ENCODE measurements around the gene TOM1L2.
"Not testable (repeated sequence)": the region's sequence is repeated elsewhere in the genome, so short reads cannot be mapped to it uniquely, and the experiment has no call there.

Gene TOM1L2

DNA sequence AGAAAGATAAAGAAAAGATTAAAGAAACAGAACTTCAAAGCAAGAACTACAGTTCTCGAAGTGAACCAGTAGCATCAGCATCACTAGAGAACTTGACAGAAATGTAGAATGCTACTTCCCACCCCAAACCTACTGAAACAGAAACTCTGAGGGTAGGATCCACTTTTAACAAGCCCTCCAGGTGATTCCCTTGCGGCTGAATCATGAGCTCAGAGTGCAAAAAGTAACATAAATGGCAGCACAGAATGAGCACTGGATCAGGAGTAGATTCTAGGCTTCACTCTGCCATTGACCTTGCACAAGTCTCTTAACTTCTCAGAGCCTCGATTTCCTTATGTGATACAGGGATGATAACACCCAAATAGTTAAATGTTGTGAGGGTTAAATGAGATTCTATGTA, 5.8 kb downstream of the TOM1L2 start:
- DNase-seq, result no peak

DNA sequence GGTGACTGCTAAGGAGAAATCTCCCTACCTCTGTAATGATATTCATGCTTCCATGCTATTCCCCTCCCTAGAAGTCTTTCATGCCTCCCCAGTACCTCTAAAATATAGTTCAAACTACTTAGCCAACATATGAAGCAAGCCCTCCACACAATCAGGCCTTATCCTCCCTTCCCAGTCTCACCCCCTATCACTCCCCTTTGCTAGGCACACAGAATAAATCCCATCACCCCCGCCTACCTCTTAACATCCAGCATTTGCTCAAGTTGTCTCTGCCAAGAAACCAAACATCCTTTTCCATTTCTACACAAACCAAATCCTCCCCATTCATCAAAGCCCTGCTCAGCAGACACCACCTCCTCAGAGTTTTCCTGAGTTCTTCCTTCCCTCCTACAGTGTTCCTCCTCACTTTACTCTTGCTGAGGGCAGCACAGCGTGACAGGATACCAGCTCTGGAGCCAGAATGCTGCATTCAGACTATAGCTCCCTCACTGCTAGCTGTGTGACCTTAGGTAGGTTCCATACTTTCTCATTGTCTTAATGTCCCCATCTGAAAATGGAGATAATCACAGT, 7.0 kb downstream of the TOM1L2 start:
- DNase-seq, result no peak

- no peak for DNase-seq
These were observed 7.5 kb downstream of the TOM1L2 start for GRCh38 chr17:17964710-17965109.

DNA sequence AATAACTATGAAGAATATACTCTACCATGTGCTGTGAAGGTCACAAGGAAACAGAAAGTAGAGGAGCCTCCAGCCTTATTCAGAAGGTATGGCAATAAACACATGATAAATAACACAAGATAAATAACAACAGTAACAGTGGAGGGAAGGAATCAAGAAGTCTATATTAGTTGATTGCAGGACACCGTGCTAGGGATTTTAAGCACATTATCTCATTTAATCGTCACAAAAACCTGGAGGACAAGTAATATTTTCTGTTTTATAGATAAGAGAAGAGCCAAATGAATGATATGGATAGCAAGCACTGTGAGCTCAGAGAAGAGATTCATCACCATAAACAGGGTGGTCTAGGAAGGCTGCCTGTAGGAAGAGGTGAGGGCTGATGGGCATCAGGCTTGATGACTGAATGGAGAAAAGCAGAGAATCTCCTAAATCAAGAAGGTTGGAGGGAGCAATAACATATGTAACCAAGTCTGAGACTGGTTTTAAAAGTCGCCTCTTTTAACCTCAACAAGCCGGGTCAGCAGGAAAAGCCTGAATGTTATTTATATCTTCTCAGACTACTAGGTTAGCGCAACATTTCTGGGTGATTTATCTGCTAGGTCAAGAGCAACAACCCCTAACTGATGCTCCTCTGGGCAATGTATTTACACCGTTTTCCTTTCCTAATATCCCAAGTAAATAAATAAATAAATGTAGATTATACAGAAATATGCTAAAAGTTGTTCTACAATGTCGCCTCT, 8.3 kb downstream of the TOM1L2 start:
- DNase-seq, result no peak

DNA sequence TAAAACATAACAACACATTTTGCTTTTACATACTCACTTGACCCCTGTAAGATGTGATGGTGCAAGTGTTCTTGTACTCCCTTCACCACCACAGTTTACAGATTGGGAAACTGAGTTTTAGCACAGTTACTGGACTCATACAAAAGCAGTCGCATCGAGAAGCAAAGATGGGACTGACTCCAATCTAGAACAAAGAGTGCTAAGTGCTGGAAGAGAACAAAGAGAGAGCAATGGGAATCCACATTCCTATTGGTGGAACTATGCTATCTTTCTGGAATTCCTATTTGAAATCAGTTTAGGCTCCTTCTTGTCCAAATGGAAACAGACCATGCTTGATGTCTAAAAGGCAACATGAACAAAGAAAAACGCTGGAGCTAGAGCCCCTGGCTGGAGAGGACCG, 9.1 kb downstream of the TOM1L2 start:
- no peak for DNase-seq

DNA sequence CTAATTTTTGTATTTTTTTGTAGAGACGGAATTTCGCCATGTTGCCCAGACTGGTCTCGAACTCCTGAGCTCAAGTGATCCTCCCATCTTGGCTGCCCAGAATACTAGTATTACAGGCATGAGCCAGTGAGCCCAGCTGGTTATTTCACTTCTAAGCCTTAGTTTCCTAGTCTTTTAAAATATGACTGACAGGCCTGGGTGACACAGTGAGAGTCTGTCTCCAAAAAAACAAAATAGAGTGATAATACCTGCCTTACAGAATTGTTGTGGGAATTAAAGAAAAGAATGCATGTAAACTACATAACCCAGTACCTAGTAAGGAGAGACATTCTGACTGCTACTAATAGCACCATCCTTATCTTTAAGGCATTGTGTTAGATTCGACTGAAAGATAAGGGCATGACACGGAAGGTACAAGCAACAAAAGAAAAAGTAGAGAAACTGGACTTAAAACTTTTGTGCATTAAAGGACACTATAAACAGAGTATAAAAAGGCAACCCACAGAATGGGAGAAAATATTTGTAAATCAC, 11.6 kb downstream of the TOM1L2 start:
- DNase-seq, result no peak

- DNase-seq, result peak; percentile 26 to 47
These were observed 12.5 kb downstream of the TOM1L2 start for GRCh38 chr17:17959520-17960361.

DNA sequence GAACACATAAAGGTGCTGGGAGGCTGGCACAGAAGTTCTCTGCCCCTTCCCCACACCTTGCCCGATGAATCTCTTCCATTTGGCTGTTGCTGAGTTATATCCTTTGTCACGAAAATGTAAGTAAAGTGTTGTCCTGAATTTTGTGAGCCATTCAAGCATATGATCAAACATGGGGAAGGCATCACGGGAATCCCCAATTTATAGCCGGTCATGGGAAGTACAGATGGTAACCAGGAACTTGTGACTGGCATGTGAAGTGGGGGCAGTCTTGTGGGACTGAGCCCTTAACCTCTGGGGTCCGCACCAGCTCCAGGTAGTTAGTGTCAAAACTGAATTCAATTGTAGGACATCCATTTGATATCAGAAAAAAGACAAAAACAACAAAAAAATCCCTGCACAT, 13.2 kb downstream of the TOM1L2 start:
- DNase-seq, result no peak

DNA sequence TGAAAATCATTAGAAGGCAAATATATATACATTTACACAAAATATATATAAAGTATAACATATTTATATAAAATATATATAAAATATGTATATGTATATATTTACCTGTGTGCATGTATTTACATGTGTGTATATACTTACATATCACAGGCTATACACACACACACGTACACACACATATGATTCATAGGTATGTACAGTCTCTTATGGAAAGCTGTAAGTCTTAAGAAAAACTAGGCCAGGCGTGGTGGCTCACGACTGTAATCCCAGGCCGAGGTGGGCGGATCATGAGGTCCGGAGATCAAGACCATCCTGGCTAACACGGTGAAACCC, 14.7 kb downstream of the TOM1L2 start:
- DNase-seq, result no peak

- not testable (repeated sequence) for DNase-seq
These were observed 16.3 kb downstream of the TOM1L2 start for GRCh38 chr17:17955790-17956341.

DNA sequence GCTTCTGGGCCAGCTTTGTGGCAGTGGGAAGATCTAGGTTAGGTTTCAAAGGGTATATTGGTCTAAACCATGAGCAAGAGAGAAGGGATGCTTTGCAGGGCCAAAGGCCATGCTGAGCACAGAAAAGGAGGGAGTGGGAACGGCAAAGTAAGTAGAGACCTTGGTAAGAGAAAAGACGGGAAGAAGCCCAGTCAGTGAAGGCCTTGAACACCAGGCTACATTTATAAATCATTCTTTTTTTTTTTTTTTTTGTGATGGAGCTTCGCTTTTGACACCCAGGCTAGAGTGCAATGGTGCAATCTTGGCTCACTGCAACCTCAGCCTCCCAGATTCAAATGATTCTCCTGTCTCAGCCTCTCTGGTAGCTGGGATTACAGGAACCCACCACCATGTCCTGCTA, 18.1 kb downstream of the TOM1L2 start:
- no peak for DNase-seq

DNA sequence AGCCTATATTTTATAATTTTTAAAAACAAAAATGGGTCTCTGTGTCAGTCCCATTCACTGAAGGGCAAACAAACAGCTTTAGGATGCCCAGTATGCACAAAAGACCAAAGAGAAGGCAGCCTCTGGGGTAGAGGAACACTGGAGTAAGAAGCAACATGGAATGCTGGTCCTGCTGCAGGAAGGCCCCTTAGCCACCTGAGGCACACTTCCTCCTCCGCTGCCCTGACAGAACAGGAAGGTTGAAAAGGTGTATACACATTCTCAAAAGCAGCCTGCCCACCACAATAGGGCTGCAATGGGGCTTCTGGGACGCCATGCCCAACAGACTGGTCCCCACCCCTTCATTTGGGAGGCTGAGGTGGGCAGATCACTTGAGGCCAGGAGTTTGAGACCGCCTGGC, 19.5 kb downstream of the TOM1L2 start:
- no peak for DNase-seq

DNA sequence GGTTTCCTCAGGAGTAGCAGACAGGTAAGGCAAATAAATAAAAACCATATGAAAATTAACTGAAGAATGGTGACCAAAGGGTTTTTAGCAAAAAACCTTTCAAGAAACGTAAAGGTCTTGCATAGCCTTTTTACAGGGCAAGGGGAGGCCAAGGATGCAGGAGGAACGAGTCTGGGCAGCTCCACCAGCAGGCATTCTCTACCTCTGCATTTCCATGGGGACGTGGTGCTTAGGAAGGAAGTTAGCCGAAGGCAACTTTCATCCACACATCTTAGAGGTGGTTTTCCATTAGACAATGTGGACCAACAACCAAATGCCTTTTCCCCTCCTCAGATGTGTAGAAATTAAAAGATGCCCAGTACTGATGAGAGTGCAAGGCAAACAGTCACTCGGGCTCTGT, 20.7 kb downstream of the TOM1L2 start:
- no peak for DNase-seq

DNA sequence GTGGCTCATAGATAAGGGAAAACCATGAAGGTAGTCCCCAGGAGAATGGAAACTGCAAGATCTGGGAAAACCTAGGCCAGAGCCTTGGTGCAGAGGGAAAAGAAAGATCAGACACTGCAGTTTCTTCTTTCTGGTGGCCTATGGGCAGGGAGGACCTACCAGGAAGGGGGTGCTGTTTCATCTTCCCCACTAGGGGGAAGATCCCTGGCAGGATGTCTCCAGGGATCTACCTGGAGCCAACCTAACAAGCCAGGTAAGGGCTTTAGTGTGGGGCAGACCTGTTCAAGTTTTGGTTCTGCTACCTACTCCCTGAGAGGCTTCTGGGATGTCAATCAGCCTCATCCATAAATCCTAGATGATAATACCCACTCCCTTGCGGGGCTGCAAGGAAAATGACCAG, 21.4 kb downstream of the TOM1L2 start:
- no peak for DNase-seq

DNA sequence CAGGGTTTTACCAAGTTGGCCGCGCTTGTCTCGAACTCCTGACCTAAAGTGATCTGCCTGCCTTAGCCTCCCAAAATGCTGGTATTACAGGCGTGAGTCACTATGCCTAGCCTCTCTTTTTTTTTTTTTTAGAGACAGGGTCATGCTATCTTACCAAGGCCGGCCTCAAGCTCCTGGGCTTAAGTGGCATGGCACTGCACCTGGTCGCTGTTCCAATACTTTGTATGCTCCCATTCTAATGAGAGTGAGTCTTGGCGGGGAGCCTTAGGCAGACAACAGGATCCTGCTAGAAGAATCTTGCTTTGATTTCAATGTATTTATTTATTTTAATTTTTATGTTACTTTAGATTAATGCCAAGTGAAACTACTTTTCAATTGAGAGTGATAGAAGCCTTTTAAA, 21.9 kb downstream of the TOM1L2 start:
- no peak for DNase-seq

- no peak for DNase-seq
These were observed 24.2 kb downstream of the TOM1L2 start for GRCh38 chr17:17947966-17948365.

DNA sequence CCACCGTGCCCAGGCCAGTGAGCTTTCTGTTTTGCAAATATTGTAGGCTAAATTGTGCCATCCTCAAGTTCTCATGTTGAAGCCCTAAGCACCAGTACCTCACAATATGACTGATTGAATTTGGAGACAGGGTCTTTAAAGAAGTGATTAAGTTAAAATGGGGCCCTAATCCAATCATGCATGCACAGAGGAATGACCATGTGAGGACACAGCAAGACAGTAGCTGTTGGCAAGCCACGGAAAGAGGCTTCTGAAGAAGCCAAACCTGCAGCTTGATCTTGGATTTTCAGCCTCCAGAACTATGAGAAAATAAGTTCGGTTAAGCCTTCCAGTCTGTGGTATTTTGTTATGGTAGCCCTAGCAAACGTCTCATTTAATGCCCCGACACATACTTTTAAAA, 24.9 kb downstream of the TOM1L2 start:
- DNase-seq, result no peak

DNA sequence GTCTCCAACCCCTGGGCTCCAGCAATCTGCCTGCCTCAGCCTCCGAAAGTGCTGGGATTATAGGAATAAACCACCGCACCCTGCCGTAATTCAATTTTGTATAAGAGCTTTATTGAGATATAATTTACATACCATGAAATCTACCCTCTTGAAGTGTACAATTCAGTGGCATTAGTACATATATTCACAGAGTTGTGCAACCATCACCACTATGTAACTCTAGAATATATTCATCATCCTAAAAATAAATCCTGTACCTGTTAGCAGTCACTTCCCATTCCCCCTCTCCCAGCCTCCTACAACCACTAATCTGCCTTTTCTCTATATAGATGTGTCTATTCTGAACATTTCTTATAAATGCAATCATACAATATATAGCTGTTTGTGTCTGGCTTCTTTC, 26.1 kb downstream of the TOM1L2 start:
- DNase-seq, result no peak

GRCh38 chr17:17944743-17945142, 27.5 kb downstream of the TOM1L2 start:
- DNase-seq, result no peak

GRCh38 chr17:17944242-17944641, 28.0 kb downstream of the TOM1L2 start:
- DNase-seq, result no peak

- DNase-seq, result no peak
These were observed 28.8 kb downstream of the TOM1L2 start for GRCh38 chr17:17943281-17943984.

DNA sequence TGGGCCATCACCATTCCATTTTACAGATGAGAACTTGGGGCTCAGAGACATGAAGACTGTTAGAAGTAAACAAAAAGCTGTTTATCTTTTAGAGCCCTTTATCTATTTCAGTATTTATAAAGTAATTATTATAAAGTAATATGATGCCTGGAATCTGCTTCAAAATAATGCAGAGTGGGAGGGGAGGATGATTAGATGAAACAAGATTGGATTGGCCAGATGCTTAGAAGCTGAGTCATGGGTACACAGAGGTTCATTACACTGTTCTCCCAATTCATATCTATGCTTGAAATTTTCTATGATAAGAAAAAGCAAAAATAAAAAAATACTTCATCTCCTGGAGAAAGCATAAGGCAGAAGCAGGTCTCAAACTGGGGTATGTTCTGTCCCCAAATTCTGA, 29.4 kb downstream of the TOM1L2 start:
- no peak for DNase-seq

- DNase-seq, result no peak
These were observed 31.2 kb downstream of the TOM1L2 start for GRCh38 chr17:17941015-17941414.
